Measurements from ENCODE around the gene MORN1.
"Not testable (repeated sequence)": the region's sequence is repeated elsewhere in the genome, so short reads cannot be mapped to it uniquely, and the experiment has no call there.

Gene MORN1

GRCh38 chr1:2335721-2336455, 55.5 kb downstream of the MORN1 start:
- no peak for DNase-seq

- DNase-seq, result no peak
Measured at GRCh38 chr1:2334883-2335534, 56.3 kb downstream of the MORN1 start.

GRCh38 chr1:2334366-2334765, 57.0 kb downstream of the MORN1 start:
- DNase-seq, result no peak

DNA sequence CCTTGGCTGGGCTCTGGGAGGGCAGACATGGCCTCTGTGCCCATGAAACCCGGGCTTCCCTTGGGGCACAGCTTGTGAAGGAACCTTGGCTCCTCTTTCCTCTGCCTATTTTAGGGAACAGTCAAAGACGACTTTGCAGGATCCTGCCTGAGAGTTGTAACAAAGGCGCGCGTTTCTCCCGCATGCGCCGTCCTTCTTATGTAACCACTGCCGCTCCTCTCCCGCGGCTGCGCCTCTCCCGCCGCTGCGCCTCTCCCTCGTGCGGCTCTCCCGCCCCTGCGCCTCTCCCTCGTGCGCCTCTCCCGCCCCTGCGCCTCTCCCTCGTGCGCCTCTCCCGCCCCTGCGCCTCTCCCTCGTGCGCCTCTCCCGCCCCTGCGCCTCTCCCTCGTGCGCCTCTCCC, 59.8 kb downstream of the MORN1 start:
- DNase-seq, result not testable (repeated sequence)

DNA sequence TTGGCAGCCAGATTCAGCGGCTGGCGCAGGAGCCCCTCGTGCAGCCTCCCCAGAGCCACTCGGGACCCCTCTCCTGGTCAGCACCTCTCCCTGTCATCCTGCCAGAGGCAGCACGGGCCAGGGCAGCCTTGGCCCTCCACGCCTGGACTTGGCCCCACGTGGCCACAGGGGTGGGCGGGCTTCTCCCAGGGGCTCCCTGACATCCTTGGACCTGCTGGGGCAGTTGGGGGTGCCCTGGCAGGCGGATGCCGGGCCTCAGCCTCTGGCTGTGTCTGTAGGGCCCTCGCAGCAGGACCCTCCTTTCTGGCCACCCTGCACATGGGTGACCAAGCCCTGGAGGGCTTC, 60.2 kb downstream of the MORN1 start:
- no peak for DNase-seq

DNA sequence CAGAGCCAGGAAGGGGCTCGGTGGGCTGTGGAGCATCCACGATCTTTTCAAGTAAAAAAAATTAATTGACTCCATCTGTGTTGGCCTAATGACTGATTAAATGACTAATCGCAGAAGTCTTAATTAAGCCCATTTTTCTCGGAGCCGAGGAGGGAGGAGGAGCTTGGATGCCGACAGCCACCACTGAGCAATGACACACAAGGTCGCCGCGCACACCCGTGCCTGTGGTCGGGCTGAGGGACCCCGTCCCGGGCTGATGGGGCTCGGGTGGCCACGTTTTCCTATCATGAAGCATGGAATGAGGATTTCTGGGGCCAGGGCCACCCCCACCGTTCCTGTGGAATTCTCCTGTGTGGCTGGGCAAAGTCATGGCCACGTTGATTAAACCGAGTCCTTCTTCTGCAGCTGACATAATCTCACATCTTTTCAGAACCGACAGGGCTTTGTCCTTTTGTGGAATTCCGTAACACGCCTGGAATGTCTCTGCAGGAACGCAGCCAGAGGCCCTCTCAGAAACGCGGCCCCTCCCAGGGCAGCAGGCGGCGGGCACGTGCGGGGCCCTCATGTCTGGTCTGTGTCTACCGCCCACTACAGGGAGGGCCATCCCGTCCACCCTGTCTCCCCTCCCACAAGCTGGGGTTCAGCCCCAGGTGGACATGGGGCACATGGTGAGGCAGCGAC, 60.7 kb downstream of the MORN1 start:
- DNase-seq, result no peak

DNA sequence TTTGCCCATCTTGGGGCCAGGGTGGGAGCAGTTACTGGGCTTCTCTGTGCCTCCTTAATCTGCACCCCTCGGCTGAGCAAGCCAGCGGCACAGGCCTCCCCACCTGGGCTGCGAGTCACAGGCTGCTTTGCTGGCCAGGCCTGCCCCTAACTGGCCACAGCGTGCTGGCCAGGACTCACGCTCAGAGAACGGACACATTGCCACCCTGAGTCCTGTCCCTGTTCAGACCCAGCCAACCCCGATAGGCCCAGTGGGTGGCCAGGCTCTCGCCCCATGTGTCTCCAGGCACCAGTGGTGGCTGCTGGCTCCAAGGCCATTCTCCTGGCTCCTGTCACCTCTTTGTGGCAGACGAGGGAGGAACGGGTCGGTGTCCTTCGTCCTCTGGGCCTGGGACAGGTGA, 61.3 kb downstream of the MORN1 start:
- no peak for DNase-seq

DNA sequence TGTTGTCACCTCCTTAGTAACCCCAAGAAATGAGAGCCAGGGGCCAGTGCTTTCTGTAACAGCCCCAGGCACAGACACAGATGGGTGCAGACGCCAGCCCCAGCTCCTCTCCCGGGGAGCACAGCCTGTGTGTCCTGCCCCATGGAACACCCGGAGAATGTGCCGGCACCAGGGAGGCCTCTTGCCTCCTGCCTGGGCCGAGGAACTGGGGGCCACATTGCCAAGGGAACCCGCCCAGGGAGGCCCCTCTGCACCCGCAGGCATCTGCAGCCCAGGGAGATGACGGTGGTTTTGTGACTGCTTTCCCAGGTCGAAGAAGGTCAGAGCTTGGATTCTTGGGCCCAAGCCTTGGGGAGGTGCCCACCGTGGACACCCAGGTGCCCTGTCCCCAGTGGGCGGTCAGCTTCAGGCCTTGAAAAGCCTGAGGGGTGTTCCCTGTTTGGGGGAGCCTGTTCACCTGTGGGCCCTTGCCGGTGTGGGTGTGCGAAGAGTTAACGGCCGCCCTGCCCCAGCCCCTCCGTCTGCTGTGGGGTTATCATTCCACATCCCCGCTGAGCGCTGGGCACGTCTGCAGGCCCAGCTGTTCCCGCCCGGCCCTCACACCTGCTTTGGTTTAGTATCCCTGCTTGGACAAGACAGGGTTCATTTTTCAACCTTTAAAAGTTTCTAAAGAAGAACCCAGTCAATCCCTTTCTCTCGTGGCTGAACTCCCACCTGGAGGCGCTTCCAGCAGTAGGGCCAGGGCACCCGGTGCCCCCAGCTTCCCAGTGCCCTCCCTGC, 62.5 kb downstream of the MORN1 start:
- DNase-seq, result no peak

GRCh38 chr1:2327841-2328240, 63.5 kb downstream of the MORN1 start:
- no peak for DNase-seq

DNA sequence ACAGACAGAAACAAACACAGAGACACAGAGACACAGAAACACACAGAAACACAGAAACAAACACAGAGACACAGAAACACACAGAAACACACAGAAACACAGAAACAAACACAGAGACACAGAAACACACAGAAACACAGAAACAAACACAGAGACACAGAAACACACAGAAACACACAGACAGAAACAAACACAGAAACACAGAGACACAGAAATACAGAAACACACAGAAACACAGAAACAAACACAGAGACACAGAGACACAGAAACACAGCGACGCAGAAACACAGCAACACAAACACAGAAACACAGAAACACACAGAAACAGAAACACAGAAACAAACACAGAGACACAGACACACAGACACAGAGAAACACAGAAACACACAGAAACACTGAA, 64.2 kb downstream of the MORN1 start:
- not testable (repeated sequence) for DNase-seq

DNA sequence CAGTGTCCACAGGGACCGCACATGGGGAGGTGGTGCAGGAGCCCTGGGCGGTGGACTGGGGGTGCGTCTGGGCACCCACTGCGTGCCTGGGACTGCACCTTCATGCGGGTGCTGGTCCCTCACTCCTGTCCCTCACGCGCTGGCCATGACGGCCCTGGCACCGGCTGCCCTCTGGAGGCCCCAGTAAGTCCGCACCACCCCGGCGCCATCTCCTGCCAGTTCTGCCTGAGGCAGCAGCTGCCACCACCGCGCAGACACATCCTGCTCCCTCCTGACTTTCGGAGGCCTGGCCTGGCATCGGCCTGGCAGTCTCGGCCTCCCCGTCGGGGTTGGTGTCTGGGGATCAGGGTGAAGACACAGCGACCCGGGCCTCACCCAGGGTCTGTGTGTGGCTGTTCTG, 64.8 kb downstream of the MORN1 start:
- no peak for DNase-seq

GRCh38 chr1:2324553-2325366, 66.6 kb downstream of the MORN1 start:
- no peak for DNase-seq

DNA sequence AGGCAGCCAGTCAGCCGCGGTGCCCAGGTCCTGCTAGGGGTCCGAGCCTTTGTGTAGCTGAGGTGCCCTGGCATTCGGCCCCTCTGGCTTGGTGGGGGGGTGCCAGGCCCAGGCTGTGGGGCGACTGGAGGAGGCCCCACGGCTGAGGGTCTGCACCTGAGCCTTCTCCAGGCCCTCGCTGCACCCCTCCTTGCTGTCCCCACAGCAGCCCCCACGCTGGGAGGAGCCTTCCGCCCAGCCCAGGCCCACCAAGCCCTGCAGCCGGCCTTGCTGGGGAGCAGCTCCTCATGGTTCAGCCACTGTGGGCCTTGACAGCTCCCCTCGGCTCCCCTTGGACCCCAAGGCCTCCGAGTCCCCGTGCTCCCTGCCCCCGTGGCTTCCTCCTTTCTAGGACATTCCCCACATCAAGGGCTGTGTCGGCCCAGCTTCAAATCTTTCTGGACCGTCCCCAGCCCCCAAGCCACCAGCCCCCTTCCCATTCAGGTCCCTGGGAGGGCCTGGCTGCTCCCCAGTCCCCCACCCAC, 67.8 kb downstream of the MORN1 start:
- no peak for DNase-seq

DNA sequence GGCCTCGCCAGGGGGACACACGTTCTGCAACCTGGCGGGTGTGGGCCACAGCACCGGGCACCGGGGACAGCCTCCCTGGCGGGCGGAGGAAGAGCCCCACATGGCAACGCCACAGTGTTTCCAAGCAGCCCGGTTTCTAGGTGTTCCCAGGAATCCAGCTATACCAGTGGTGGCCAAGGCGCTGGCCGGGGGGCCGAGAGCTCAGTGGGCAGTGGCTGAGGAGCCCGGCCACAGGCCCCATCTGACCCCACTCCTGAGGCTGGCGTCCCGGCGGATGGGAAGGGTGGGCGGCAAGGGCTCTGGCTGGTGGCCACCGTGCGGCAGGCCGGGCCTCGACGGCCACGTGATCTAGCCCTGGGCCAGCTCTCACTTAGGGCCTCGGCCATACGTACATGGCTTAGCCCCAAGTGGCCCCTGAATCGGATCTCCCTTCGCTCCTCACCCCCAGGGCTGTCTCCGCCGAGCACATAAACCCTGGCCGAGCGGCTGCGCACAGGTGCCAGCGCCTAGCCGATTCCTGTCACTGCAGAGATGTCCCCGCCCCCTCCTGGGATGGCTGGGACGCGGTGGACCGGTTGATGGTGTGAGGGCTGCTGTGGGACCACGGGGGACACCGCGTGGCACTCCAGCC, 68.7 kb downstream of the MORN1 start:
- DNase-seq, result no peak

GRCh38 chr1:2322065-2322571, 69.2 kb downstream of the MORN1 start:
- no peak for DNase-seq

DNA sequence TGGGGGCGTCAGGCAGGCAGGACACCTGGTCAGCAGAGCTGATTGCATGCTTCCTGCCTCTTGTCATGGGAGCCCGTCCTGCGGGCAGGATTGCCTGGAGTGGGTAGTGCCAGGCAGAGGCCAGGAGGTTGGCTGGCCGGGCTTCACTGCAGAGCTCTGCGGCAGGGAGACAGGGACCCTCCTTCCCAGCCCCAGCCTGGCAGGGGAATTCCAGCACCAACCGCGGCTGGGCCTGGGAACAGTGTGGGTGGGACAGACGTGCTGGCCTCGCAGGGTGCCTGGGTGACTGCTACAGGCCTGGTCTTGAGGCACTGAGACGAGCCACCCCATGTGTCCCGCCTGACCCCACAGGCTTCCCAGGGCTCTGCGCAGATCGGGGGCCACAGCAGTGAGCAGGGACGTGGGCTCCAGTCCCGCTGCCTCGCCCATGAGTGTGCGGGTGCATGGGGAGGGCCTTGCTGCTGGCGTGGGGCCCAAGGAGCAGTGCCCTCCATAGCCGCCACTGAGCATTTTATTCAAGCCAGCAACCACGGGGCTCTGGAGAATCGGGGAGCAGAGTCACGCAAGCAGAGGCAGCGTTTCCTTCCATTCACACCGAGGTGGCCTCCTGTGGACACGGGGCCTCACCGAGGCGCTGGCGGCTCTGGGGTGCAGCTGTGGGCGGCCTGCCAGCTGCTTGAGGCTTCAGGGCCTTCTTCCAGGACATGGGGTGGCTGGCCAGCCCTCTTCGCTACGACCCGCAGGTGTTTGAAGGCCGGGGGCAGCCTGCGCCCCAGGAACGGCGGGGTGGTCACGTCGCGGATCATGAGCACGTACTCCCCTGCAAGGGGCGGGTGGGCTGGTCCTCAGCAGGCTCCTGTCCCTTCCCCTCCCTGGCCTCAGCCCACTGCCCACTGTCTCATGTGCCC, 70.3 kb downstream of the MORN1 start:
- DNase-seq, result no peak

DNA sequence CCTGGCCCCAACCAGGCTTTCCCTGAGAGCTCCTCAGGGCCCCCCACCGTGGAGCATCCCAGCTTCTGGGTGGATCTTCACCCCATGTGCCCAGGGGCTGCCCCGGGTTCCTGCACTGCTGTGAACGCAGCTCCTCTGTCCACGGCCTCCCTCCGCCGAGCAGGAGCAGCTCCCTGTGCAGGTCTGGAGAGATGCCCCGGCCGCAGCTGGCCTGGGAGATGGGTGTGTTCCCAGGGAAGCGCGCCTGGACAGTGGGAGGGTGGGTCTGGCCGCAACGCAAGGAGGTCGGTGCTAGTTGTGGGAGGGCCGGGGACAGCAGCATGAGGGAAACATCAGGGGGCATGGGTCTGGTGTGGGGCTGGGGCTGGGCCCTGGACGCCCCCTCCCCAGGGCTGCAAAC, 71.3 kb downstream of the MORN1 start:
- DNase-seq, result no peak

GRCh38 chr1:2319291-2319690, 72.1 kb downstream of the MORN1 start:
- DNase-seq, result no peak

- no peak for DNase-seq
Measured at GRCh38 chr1:2318314-2319278, 72.8 kb downstream of the MORN1 start.
